ENCODE results near the gene BARX2. TPM values are rescaled to one million over a fixed set of nuclear protein-coding genes. Genes with fewer than 3 reads are reported as not detected.
"Not testable (repeated sequence)": the region's sequence is repeated elsewhere in the genome, so short reads cannot be mapped to it uniquely, and the experiment has no call there.

BARX2 gene
- total and polyA plus RNA-seq, 2 of the 4 experiments (the other 2 are of a cell fraction) = not detected

DNA sequence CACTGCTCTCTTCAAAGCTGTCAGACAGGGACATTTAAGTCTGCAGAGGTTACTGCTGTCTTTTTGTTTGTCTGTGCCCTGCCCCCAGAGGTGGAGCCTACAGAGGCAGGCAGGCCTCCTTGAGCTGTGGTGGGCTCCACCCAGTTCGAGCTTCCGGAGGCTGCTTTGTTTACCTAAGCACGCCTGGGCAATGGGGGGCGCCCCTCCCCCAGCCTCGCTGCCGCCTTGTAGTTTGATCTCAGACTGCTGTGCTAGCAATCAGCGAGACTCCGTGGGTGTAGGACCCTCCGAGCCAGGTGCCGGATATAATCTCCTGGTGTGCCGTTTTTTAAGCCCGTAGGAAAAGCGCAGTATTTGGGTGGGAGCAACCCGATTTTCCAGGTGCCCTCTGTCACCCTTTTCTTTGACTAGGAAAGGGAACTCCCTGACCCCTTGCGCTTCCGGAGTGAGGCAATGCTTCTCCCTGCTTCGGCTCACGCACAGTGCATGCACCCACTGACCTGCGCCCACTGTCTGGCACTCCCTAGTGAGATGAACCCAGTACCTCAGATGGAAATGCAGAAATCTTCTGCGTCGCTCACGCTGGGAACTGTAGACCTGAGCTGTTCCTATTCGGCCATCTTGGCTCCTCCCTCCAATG, 31.2 kb upstream of the BARX2 start:
- H3K4me1 ChIP-seq (ENCODE audit: control insufficient read depth, insufficient read depth, low read length); H3K9me1 ChIP-seq (ENCODE audit: insufficient read depth, low read length); H4K20me1 ChIP-seq (ENCODE audit: insufficient read depth, low read length); H2AK5ac ChIP-seq (ENCODE audit: low read depth, low read length); H3K27ac ChIP-seq (ENCODE audit: insufficient read depth, low read length); H3K9me3 ChIP-seq (ENCODE audit: control insufficient read depth, insufficient read depth, low read length); H3K4ac ChIP-seq (ENCODE audit: low read depth, low read length); H3K14ac ChIP-seq (replicated peaks; ENCODE audit: low read depth, low read length); H2AFZ ChIP-seq (replicated peaks; ENCODE audit: low read length, poor library complexity); H3K56ac ChIP-seq (ENCODE audit: extremely low read depth, insufficient read depth, low read length); H2BK15ac ChIP-seq (ENCODE audit: low read depth, low read length); H2BK5ac ChIP-seq (ENCODE audit: low read depth, low read length, poor library complexity, severe bottlenecking); in situ Hi-C loops (cut with MboI; ENCODE audit: low sequenced_read_pairs); H3K79me1 ChIP-seq (ENCODE audit: low read depth in 1 of 2, low read length in 2 of 2); H3K18ac ChIP-seq (ENCODE audit: low read depth, low read length); H3K9ac ChIP-seq (ENCODE audit: low read depth, low read length); H3K27me3 ChIP-seq (ENCODE audit: control insufficient read depth, insufficient read depth, low read length); H4K8ac ChIP-seq (ENCODE audit: low read depth in 2 of 2, low read length in 2 of 2); H2AK9ac ChIP-seq (replicated peaks; ENCODE audit: low read depth, low read length, poor library complexity); H3K36me3 ChIP-seq (ENCODE audit: control insufficient read depth, insufficient read depth, low read length); H3K4me2 ChIP-seq (ENCODE audit: low read depth, low read length); H3K4me3 ChIP-seq (ENCODE audit: insufficient read depth, low read depth, low read length); H2BK120ac ChIP-seq (ENCODE audit: low read depth, low read length); CTCF ChIA-PET; H3K23ac ChIP-seq (ENCODE audit: low read depth, low read length); ATAC-seq (ENCODE audit: low read depth); POLR2A ChIA-PET (ENCODE audit: unreplicated experiment); DNase-seq; intact Hi-C loops (cut with micrococcal nuclease); H4K91ac ChIP-seq (ENCODE audit: insufficient read depth, low read depth, low read length); BruUV-seq (replicated peaks); H2BK20ac ChIP-seq (ENCODE audit: low read depth, low read length); H4K5ac ChIP-seq (ENCODE audit: low read depth, low read length); dilution Hi-C loops (cut with HindIII; ENCODE audit: low sequenced_read_pairs, unreplicated experiment): not testable (repeated sequence)
- 63% methylated on average over 11 of the region's 23 CpGs; no CpG with 5 or more reads in 1 of the 2 experiments for WGBS, 2 experiments (ENCODE audit: extremely low coverage in 2 of 2, insufficient read length in 1 of 2)

All from IMR-90 (cell line).